Tibial nerve (tissue), 4 donors: Measurements from ENCODE around the gene CDH18. TPM values are rescaled to one million over a fixed set of nuclear protein-coding genes. Genes with fewer than 3 reads are reported as not detected.

Experiments
- DNase-seq, 2 donors: peaks; one replicate each; pipeline ENCODE4 v3.0.0-alpha.2; 2019; ENCODE audit warnings: low spot score in 2 of 2
- H3K27ac ChIP-seq, 4 donors: fragments of 200-600 bp; sonication (generic) in 3 of 4; one replicate each; pipeline ENCODE4 v1.5.1; 2017 to 2019; ENCODE audit warnings: mild to moderate bottlenecking in 1 of 4
- H3K27me3 ChIP-seq, 2 donors: fragments of 200-600 bp; sonication (generic) in 1 of 2; one replicate each; pipeline versions ENCODE4 v1.5.1 to v1.6.0; 2017 to 2019
- H3K36me3 ChIP-seq, 3 donors: fragments of 200-600 bp; sonication (generic); one replicate each; pipeline ENCODE4 v1.5.1; 2018 to 2019
- H3K4me1 ChIP-seq, 4 donors: fragments of 200-600 bp; sonication (generic) in 3 of 4; one replicate each; pipeline ENCODE4 v1.5.1; 2017 to 2019
- H3K4me3 ChIP-seq, 4 donors: fragments of 200-600 bp; sonication (generic) in 3 of 4; one replicate each; pipeline ENCODE4 v1.5.1; 2017 to 2019; ENCODE audit warnings: mild to moderate bottlenecking in 1 of 4, moderate library complexity in 1 of 4
- H3K9me3 ChIP-seq, 4 donors: fragments of 200-600 bp; sonication (generic) in 3 of 4; one replicate each; pipeline ENCODE4 v1.5.1; 2017 to 2019
- EP300 ChIP-seq, 2 donors: sonication (generic); formaldehyde crosslinking; IDR thresholded peaks; one replicate each; pipeline ENCODE4 v1.6.1; 2017; ENCODE audit warnings: antibody characterized with exemption in 2 of 2, mild to moderate bottlenecking in 1 of 2
- POLR2A ChIP-seq, 2 donors: fragments of 450-650 bp; IDR thresholded peaks; one replicate each; pipeline ENCODE4 v1.6.1; 2017; ENCODE audit warnings: antibody characterized with exemption in 2 of 2, mild to moderate bottlenecking in 2 of 2, moderate library complexity in 2 of 2
- WGBS, 2 donors: methylation state at CpG; one replicate each; pipeline ENCODE4 v1.1.5; 2018; 5-methylcytosine and 5-hydroxymethylcytosine counted together
- total RNA-seq, 4 donors: library from RNA; depleted of rRNA; stranded (reverse); fragments of >200 nt; gene quantifications; one replicate each; pipeline ENCODE4 v1.1.0, GENCODE V29; 2016
- TF ChIP-seq, protein P1 (sequence below), 5 experiments: fragments of 200-600 bp in 3 of 5; fragments of 450-650 bp in 2 of 5; sonication (generic) in 3 of 5; IDR thresholded peaks; one replicate each; pipeline ENCODE4 v1.5.1; 2016 to 2019; ENCODE audit warnings: antibody characterized with exemption in 5 of 5, mild to moderate bottlenecking in 3 of 5, moderate library complexity in 2 of 5

The CDH18 gene
- total RNA-seq, 4 donors from 2014 or later, result not detected

DNA sequence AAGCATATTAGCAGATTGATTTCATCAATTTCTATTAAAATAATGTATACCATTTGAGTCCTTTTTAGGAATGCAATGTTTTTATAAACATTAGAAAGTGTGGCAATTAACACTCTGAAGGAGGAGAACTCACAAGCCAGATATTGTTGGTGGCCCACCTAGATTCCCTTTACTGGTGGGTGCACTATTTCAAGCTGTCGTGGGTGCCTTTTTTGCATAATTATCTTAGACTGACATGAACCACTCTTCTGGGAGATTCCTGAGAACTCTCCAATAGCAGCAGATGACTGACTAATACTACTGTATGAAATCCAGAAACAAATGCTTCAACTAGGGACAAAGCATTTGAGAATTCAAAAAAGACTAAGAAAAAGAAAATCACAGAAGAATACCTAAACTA, 526.0 kb downstream of the CDH18 start:
- H3K27me3 ChIP-seq, result no peaks in the 10 kb centered on the region
- H3K27ac ChIP-seq, result no peak overlapping the region
- H3K9me3 ChIP-seq, result no peaks in the 10 kb centered on the region
- no peak for TF ChIP-seq POLR2A (IDR thresholded peaks at IDR 0.05)
- TF ChIP-seq, protein P1, sequence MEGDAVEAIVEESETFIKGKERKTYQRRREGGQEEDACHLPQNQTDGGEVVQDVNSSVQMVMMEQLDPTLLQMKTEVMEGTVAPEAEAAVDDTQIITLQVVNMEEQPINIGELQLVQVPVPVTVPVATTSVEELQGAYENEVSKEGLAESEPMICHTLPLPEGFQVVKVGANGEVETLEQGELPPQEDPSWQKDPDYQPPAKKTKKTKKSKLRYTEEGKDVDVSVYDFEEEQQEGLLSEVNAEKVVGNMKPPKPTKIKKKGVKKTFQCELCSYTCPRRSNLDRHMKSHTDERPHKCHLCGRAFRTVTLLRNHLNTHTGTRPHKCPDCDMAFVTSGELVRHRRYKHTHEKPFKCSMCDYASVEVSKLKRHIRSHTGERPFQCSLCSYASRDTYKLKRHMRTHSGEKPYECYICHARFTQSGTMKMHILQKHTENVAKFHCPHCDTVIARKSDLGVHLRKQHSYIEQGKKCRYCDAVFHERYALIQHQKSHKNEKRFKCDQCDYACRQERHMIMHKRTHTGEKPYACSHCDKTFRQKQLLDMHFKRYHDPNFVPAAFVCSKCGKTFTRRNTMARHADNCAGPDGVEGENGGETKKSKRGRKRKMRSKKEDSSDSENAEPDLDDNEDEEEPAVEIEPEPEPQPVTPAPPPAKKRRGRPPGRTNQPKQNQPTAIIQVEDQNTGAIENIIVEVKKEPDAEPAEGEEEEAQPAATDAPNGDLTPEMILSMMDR (IDR thresholded peaks at IDR 0.05), result no peak
- TF ChIP-seq EP300 (IDR thresholded peaks at IDR 0.05), result no peak
- H3K4me1 ChIP-seq, result no peaks in the 10 kb centered on the region
- H3K4me3 ChIP-seq, result no peak overlapping the region
- DNase-seq, result no peak
- 51 to 57% methylated on average over 1 of the region's 1 CpG for WGBS, 2 donors
- no peaks in the 10 kb centered on the region for H3K36me3 ChIP-seq

DNA sequence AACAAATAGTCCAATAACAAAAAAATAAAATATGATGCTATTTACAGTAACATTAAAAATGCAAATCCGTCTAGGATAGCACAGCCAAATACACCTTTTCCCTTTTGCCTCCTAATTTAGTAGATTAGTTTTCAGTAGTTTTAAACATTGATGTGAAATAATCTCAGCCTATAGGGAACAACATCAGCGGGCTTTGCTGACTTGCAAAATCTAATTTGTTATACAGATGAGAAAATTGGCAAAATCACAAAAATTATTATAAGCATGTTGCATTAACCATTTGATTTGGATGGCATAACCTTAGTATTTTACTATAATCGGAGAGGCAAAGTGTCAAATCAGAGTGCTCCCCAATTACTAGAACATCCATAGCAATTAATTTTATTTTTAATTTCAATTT, 563.5 kb downstream of the CDH18 start:
- TF ChIP-seq POLR2A (IDR thresholded peaks at IDR 0.05) (no peak), EP300 (IDR thresholded peaks at IDR 0.05) (no peak)
- TF ChIP-seq, protein P1 (IDR thresholded peaks at IDR 0.05), result no peak
- no peaks in the 10 kb centered on the region for H3K27me3 ChIP-seq
- H3K36me3 ChIP-seq, result no peaks in the 10 kb centered on the region
- no peak overlapping the region for H3K27ac ChIP-seq
- no peaks in the 10 kb centered on the region for H3K4me1 ChIP-seq
- H3K4me3 ChIP-seq, result no peak overlapping the region
- no peak for DNase-seq
- WGBS, 2 donors, result 80 to 83% methylated on average over 3 of the region's 3 CpGs
- no peaks in the 10 kb centered on the region for H3K9me3 ChIP-seq
